ENCODE results near the gene ZNF513.
"Not testable (repeated sequence)": the region's sequence is repeated elsewhere in the genome, so short reads cannot be mapped to it uniquely, and the experiment has no call there.

The ZNF513 gene

GRCh38 chr2:27380626-27381545 lies at the start of gene ZNF513:
Gene ZNF513 (minus strand): TSS chr2:27380734. CDS start chr2:27380526, 208 bp downstream.
- peak within 1 kb of the TSS; percentile 92 for H3K27ac ChIP-seq
- H3K9me3 ChIP-seq (ENCODE audit: low read depth, low read length) = no peaks in the 10 kb centered on the region
- peaks cover 74% of the 10 kb centered on the region for H3K36me3 ChIP-seq (ENCODE audit: insufficient read depth, low read length)
- H3K9ac ChIP-seq (ENCODE audit: insufficient read length) = peak within 1 kb of the TSS; percentile 95
- TF ChIP-seq POLR2AphosphoS5 (IDR thresholded peaks at IDR 0.05; ENCODE audit: borderline replicate concordance, low read depth, low read length) (peak; percentile 86), EZH2 (IDR thresholded peaks at IDR 0.05) (no peak)
- no peak for DNase-seq (ENCODE audit: low read depth, low spot score)
- peak within 1 kb of the TSS; percentile 94 for H3K4me3 ChIP-seq

GRCh38 chr2:27428978-27429541 lies 48.5 kb upstream of the ZNF513 start:
- Histone ChIP-seq H3K27ac (0 out of 2 replicates have a peak overlapping the region, but pooled peaks have one; percentile 54), H3K9me3 (ENCODE audit: low read depth, low read length) (no peaks in the 10 kb centered on the region), H3K9ac (ENCODE audit: insufficient read length) (peak overlapping the region; percentile 98), H3K4me3 (peak overlapping the region; percentile 100), H3K36me3 (ENCODE audit: insufficient read depth, low read length) (peaks cover 10% of the 10 kb centered on the region)
- TF ChIP-seq EZH2 (IDR thresholded peaks at IDR 0.05) = no peak
- TF ChIP-seq POLR2AphosphoS5 (IDR thresholded peaks at IDR 0.05; ENCODE audit: borderline replicate concordance, low read depth, low read length) = no peak
- no peak for TF ChIP-seq FOXP2 (optimal IDR thresholded peaks at IDR 0.05; ENCODE audit: control extremely low read depth, extremely low read length, insufficient read depth)
- no peak for DNase-seq (ENCODE audit: low read depth, low spot score)

- Histone ChIP-seq H3K27ac (peak within 1 kb of the TSS; percentile 89), H3K36me3 (ENCODE audit: insufficient read depth, low read length) (peaks cover 4% of the 10 kb centered on the region), H3K4me3 (peak within 1 kb of the TSS; percentile 100), H3K9me3 (ENCODE audit: low read depth, low read length) (no peaks in the 10 kb centered on the region), H3K9ac (ENCODE audit: insufficient read length) (peak within 1 kb of the TSS; percentile 98)
- DNase-seq (ENCODE audit: low read depth, low spot score) = no peak
- TF ChIP-seq FOXP2 (optimal IDR thresholded peaks at IDR 0.05; ENCODE audit: control extremely low read depth, extremely low read length, insufficient read depth) (no peak), POLR2AphosphoS5 (IDR thresholded peaks at IDR 0.05; ENCODE audit: borderline replicate concordance, low read depth, low read length) (peak; percentile 95), EZH2 (IDR thresholded peaks at IDR 0.05) (no peak)
These were observed 47.9 kb upstream of the ZNF513 start, which contains the start of gene NRBP1 for GRCh38 chr2:27428213-27428977. Gene NRBP1 (plus strand): TSS chr2:27428631. CDS start chr2:27433274, 4,643 bp downstream.

- peak overlapping the region; percentile 100 for H3K4me3 ChIP-seq
- no peaks in the 10 kb centered on the region for H3K9me3 ChIP-seq (ENCODE audit: low read depth, low read length)
- DNase-seq (ENCODE audit: low read depth, low spot score) = no peak
- peak overlapping the region; percentile 89 for H3K27ac ChIP-seq
- peak overlapping the region; percentile 98 for H3K9ac ChIP-seq (ENCODE audit: insufficient read length)
- TF ChIP-seq FOXP2 (optimal IDR thresholded peaks at IDR 0.05; ENCODE audit: control extremely low read depth, extremely low read length, insufficient read depth) = no peak
- TF ChIP-seq POLR2AphosphoS5 (IDR thresholded peaks at IDR 0.05; ENCODE audit: borderline replicate concordance, low read depth, low read length) = no peak
- no peak for TF ChIP-seq EZH2 (IDR thresholded peaks at IDR 0.05)
- no peaks in the 10 kb centered on the region for H3K36me3 ChIP-seq (ENCODE audit: insufficient read depth, low read length)
These were observed 47.3 kb upstream of the ZNF513 start for GRCh38 chr2:27427863-27428212.

- not testable (repeated sequence) for H3K36me3 ChIP-seq (ENCODE audit: insufficient read depth, low read length); H3K9me3 ChIP-seq (ENCODE audit: low read depth, low read length); H3K4me3 ChIP-seq; DNase-seq (ENCODE audit: low read depth, low spot score); H3K9ac ChIP-seq (ENCODE audit: insufficient read length); H3K27ac ChIP-seq
These were observed 44.5 kb upstream of the ZNF513 start for GRCh38 chr2:27425039-27425438.

- no peak for DNase-seq (ENCODE audit: low read depth, low spot score)
- H3K4me3 ChIP-seq = no peak overlapping the region
- no peak overlapping the region for H3K9ac ChIP-seq (ENCODE audit: insufficient read length)
- TF ChIP-seq FOXP2 (optimal IDR thresholded peaks at IDR 0.05; ENCODE audit: control extremely low read depth, extremely low read length, insufficient read depth) (no peak), POLR2AphosphoS5 (IDR thresholded peaks at IDR 0.05; ENCODE audit: borderline replicate concordance, low read depth, low read length) (no peak), EZH2 (IDR thresholded peaks at IDR 0.05) (no peak)
- no peaks in the 10 kb centered on the region for H3K36me3 ChIP-seq (ENCODE audit: insufficient read depth, low read length)
- no peaks in the 10 kb centered on the region for H3K9me3 ChIP-seq (ENCODE audit: low read depth, low read length)
- H3K27ac ChIP-seq = no peak overlapping the region
These were observed 42.4 kb upstream of the ZNF513 start for GRCh38 chr2:27422958-27423357.

- Histone ChIP-seq H3K27ac (no peak overlapping the region), H3K36me3 (ENCODE audit: insufficient read depth, low read length) (no peaks in the 10 kb centered on the region), H3K9me3 (ENCODE audit: low read depth, low read length) (no peaks in the 10 kb centered on the region), H3K4me3 (no peak overlapping the region), H3K9ac (ENCODE audit: insufficient read length) (no peak overlapping the region)
- TF ChIP-seq EZH2 (IDR thresholded peaks at IDR 0.05) = no peak
- no peak for TF ChIP-seq FOXP2 (optimal IDR thresholded peaks at IDR 0.05; ENCODE audit: control extremely low read depth, extremely low read length, insufficient read depth)
- TF ChIP-seq POLR2AphosphoS5 (IDR thresholded peaks at IDR 0.05; ENCODE audit: borderline replicate concordance, low read depth, low read length) = no peak
- DNase-seq (ENCODE audit: low read depth, low spot score) = no peak
These were observed 41.2 kb upstream of the ZNF513 start for GRCh38 chr2:27421660-27422250.

- Histone ChIP-seq H3K4me3 (no peak overlapping the region), H3K9me3 (ENCODE audit: low read depth, low read length) (no peaks in the 10 kb centered on the region), H3K36me3 (ENCODE audit: insufficient read depth, low read length) (no peaks in the 10 kb centered on the region), H3K27ac (no peak overlapping the region), H3K9ac (ENCODE audit: insufficient read length) (no peak overlapping the region)
- no peak for TF ChIP-seq FOXP2 (optimal IDR thresholded peaks at IDR 0.05; ENCODE audit: control extremely low read depth, extremely low read length, insufficient read depth)
- no peak for TF ChIP-seq POLR2AphosphoS5 (IDR thresholded peaks at IDR 0.05; ENCODE audit: borderline replicate concordance, low read depth, low read length)
- TF ChIP-seq EZH2 (IDR thresholded peaks at IDR 0.05) = no peak
- no peak for DNase-seq (ENCODE audit: low read depth, low spot score)
These were observed 40.5 kb upstream of the ZNF513 start for GRCh38 chr2:27420996-27421395.
